ENCODE results near the gene INPP5A. TPM values are rescaled to one million over a fixed set of nuclear protein-coding genes. Genes with fewer than 3 reads are reported as not detected.

The INPP5A gene
- total and polyA plus RNA-seq, 10 of the 15 experiments (the other 5 are each of a cell fraction or from before 2014, with no cell fraction given) = 0.52 to 15.0 (median 6.3) TPM

GRCh38 chr10:132753596-132753995 lies 216.0 kb downstream of the INPP5A start:
- H3K27me3 ChIP-seq (replicated peaks in 1 of 2; ENCODE audit: control insufficient read depth in 2 of 2, insufficient read depth in 2 of 2, low read length in 1 of 2) = no peaks in the 10 kb centered on the region
- no peaks in the 10 kb centered on the region for H4K20me1 ChIP-seq (ENCODE audit: control insufficient read depth, insufficient read depth)
- H3K9ac ChIP-seq (ENCODE audit: control insufficient read depth, insufficient read depth, low read length) = no peak overlapping the region
- ChIA-PET POLR2A (no interaction called here), RAD21 (ENCODE audit: unreplicated experiment) (no interaction called here), SMC1A (ENCODE audit: uncharacterized antibody, unreplicated experiment) (no interaction called here), CTCF (no interaction called here)
- H3K4me1 ChIP-seq (ENCODE audit: control insufficient read depth, insufficient read depth, low read length) = no peaks in the 10 kb centered on the region
- in situ Hi-C loops (cut with MboI) (no loop called here), intact Hi-C loops (cut with micrococcal nuclease; ENCODE audit: unreplicated experiment) (no loop called here)
- H2AFZ ChIP-seq (ENCODE audit: control insufficient read depth, low read depth, low read length) = no peak overlapping the region
- H3K36me3 ChIP-seq (ENCODE audit: control insufficient read depth in 2 of 2, insufficient read depth in 2 of 2, low read length in 1 of 2) = peaks cover 0 to 3% of the 10 kb centered on the region in 2 experiments; a peak in 3 of 4 replicates
- no peak for DNase-seq (ENCODE audit: low read depth, low spot score)
- H3K9me3 ChIP-seq (replicated peaks; ENCODE audit: control insufficient read depth, insufficient read depth, low read length) = peaks cover 2% of the 10 kb centered on the region; the same call in 2 of the 3 replicates
- no peak for FAIRE-seq
- no peak overlapping the region for H3K4me3 ChIP-seq
- 94% methylated on average over 15 of the region's 15 CpGs for WGBS (ENCODE audit: insufficient coverage, insufficient replicate concordance, low lambda C conversion rate, missing lambda C conversion rate)
- H3K4me2 ChIP-seq (ENCODE audit: control insufficient read depth, insufficient read depth) = no peak overlapping the region
- H3K27ac ChIP-seq (ENCODE audit: control insufficient read depth, insufficient read depth) = no peak overlapping the region
- BruUV-seq (replicated peaks) = no TSS peak
- no peaks in the 10 kb centered on the region for H3K79me2 ChIP-seq (ENCODE audit: control insufficient read depth, insufficient read depth, low read length)
- no peak for ATAC-seq
- TF ChIP-seq SKIL (IDR thresholded peaks at IDR 0.05; ENCODE audit: low read depth, poor library complexity, severe bottlenecking) (no peak), ZNF687 (IDR thresholded peaks at IDR 0.05) (no peak), TCF12 (IDR thresholded peaks at IDR 0.05; ENCODE audit: low read depth, low read length) (no peak), LARP7 (IDR thresholded peaks at IDR 0.05) (no peak), BHLHE40 (IDR thresholded peaks at IDR 0.05; ENCODE audit: borderline replicate concordance in 1 of 2, low read depth in 2 of 2, low read length in 1 of 2) (no peak), POU2F2 (IDR thresholded peaks at IDR 0.05; ENCODE audit: borderline replicate concordance, low read depth, low read length) (no peak), TCF3 (IDR thresholded peaks at IDR 0.05; ENCODE audit: borderline replicate concordance, insufficient read depth, low read depth, low read length) (no peak), CBX5 (IDR thresholded peaks at IDR 0.05; ENCODE audit: low read depth) (no peak), PBX3 (IDR thresholded peaks at IDR 0.05; ENCODE audit: insufficient replicate concordance, low read depth, low read length) (no peak), TAF1 (IDR thresholded peaks at IDR 0.05; ENCODE audit: borderline replicate concordance, low read depth, low read length) (no peak), ZBTB4 (CRISPR knock-in tag; IDR thresholded peaks at IDR 0.05) (no peak), RAD51 (IDR thresholded peaks at IDR 0.05) (no peak), IRF4 (IDR thresholded peaks at IDR 0.05; ENCODE audit: low read depth, low read length) (no peak), RCOR1 (conservative IDR thresholded peaks at IDR 0.05; ENCODE audit: low read depth, low read length) (no peak)

Measured in GM12878 (cell line).